ENCODE data around the gene EIF4ENIF1.

DNA sequence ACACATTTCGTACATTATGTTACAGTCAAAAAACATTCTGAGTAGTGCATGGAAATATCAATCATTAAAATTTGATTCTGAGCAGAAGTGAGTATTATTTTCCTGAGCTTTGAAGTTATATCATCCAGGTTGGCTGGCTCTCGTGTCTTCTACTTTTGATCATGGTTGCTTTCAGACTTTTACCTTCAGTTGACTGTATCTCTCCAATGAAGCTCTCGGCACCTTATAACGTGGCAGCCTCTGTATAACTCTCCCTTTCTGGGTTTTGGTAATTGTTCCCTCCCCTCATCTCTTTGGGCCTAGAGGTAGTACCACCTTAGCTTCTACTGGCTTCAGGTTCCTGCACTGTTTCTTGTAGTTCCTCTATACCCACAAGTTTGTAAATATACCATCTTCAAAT lies 18.9 kb upstream of the EIF4ENIF1 start:
- TF ChIP-seq, protein P1, sequence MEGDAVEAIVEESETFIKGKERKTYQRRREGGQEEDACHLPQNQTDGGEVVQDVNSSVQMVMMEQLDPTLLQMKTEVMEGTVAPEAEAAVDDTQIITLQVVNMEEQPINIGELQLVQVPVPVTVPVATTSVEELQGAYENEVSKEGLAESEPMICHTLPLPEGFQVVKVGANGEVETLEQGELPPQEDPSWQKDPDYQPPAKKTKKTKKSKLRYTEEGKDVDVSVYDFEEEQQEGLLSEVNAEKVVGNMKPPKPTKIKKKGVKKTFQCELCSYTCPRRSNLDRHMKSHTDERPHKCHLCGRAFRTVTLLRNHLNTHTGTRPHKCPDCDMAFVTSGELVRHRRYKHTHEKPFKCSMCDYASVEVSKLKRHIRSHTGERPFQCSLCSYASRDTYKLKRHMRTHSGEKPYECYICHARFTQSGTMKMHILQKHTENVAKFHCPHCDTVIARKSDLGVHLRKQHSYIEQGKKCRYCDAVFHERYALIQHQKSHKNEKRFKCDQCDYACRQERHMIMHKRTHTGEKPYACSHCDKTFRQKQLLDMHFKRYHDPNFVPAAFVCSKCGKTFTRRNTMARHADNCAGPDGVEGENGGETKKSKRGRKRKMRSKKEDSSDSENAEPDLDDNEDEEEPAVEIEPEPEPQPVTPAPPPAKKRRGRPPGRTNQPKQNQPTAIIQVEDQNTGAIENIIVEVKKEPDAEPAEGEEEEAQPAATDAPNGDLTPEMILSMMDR (IDR thresholded peaks at IDR 0.05 in 8 of 11, conservative IDR thresholded peaks at IDR 0.05 in 3 of 11), result no peak
- TF ChIP-seq POLR2A (IDR thresholded peaks at IDR 0.05), result no peak

All from spleen (tissue), 7 donors.